COLO668 (cell line): ENCODE results near the gene HBE1.

Experiments used
- DNase-seq: peaks from one replicate; lab custom pipeline; 2025; ENCODE audit not compliant: unreplicated experiment; lab: John Stamatoyannopoulos, UW

Gene HBE1

GRCh38 chr11:5234381-5234834, 35.3 kb downstream of the HBE1 start, which contains the start of gene HBD:
TSS of gene HBD (minus strand) at chr11:5234483. CDS start at chr11:5234433, 50 bp downstream.
- no peak for DNase-seq

- no peak for DNase-seq
Measured at GRCh38 chr11:5233307-5233706, 36.4 kb downstream of the HBE1 start.

GRCh38 chr11:5232821-5233220, 36.9 kb downstream of the HBE1 start:
- no peak for DNase-seq

- no peak for DNase-seq
Measured at GRCh38 chr11:5232176-5232575, 37.6 kb downstream of the HBE1 start.

- DNase-seq: no peak
Measured at GRCh38 chr11:5231111-5231510, 38.6 kb downstream of the HBE1 start.

- DNase-seq: no peak
Measured at GRCh38 chr11:5230266-5230665, 39.5 kb downstream of the HBE1 start.

GRCh38 chr11:5229796-5230195, 39.9 kb downstream of the HBE1 start:
- no peak for DNase-seq

GRCh38 chr11:5229356-5229755, 40.4 kb downstream of the HBE1 start:
- DNase-seq: no peak

- no peak for DNase-seq
Measured at GRCh38 chr11:5228124-5228523, 41.6 kb downstream of the HBE1 start.

- no peak for DNase-seq
Measured at GRCh38 chr11:5227681-5228080, 42.1 kb downstream of the HBE1 start.

GRCh38 chr11:5226732-5227310, 42.9 kb downstream of the HBE1 start, which contains the start of gene HBB:
TSS of gene HBB (minus strand) at chr11:5227071. CDS start at chr11:5227021, 50 bp downstream.
- no peak for DNase-seq

- DNase-seq: no peak
Measured at GRCh38 chr11:5225480-5225871, 44.3 kb downstream of the HBE1 start.

GRCh38 chr11:5224538-5225479, 44.9 kb downstream of the HBE1 start:
- no peak for DNase-seq

GRCh38 chr11:5223686-5224085, 46.1 kb downstream of the HBE1 start:
- no peak for DNase-seq

GRCh38 chr11:5223146-5223545, 46.6 kb downstream of the HBE1 start:
- no peak for DNase-seq
